Epidermal melanocyte (primary cell): Measurements from ENCODE around the gene IL23R.

Experiments used
- DNase-seq: peaks from one replicate; pipeline ENCODE4 v3.0.0; 2011; ENCODE audit warnings: low spot score; ENCODE audit not compliant: insufficient read length

IL23R gene

GRCh38 chr1:67239738-67240137 lies 73.5 kb downstream of the IL23R start:
- no peak for DNase-seq

GRCh38 chr1:67241200-67241746 lies 75.0 kb downstream of the IL23R start:
- DNase-seq: no peak

GRCh38 chr1:67242016-67242415 lies 75.8 kb downstream of the IL23R start:
- no peak for DNase-seq

DNA sequence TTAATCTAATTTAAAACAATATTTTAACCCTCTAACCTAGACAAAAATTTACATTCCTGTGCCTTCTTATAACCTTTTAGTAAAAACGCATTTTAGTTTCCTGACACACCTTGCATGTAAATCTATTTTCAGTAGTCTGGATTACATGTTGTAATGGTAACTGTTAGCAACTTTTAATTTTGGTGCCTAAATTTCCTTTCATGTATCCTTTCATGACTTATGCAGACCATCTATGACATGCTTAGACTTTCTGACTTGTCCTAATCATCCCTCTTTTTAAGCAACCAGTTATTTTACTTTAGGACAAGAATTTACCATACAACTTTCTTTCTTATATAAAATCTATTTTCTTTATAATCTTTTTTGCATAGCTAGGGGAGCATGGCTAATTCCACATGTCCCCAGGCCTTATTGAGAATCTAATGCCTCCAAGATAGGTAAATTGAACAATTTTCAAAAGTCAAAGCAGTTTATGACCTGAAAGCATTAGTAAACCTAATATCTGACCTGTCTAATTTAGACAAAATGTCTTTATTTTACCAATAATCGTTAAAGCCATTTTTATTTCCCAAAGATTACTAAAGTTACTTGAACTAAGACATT lies 83.9 kb downstream of the IL23R start:
- DNase-seq: no peak

DNA sequence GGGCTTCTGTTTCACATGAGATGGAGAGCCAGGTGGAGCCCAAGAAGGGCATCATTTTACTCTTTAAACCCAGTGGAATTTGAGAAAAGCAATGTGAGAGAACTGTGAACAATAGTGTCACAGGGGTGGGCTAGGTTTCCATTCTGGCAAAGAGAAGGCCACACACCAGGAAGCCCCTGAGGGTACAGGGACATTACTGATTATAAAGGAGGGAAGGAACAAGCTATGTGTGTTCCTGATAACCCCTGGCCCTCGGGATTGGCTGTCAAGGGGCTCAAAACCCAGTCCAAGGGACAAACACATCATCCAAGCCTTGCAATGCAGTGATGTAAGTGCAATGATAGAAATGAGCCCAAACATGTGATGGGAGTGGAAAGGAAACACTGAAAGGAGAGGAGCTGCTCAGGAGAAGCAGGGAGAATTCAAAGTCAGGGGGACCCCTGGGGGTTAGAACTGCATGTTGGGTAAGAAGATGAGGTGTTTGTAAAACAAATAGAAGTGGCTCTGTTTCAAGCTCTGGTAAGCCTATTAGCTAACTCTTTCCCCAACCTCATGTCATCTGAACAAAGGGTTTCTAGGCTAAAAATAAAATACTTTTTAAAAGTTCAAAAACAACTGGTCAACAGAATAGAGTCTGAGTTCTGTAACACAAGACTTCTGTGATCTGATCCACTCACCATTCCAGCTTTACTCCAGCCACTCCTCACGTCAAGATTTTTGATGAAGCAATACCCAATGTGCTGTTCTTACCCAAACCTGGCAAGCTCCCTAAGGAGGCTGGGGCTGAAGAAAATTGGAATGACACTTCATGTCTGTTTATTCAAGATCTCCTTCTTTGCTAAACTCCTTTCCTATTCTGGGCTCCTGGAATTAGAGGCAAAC lies 90.3 kb downstream of the IL23R start:
- no peak for DNase-seq

DNA sequence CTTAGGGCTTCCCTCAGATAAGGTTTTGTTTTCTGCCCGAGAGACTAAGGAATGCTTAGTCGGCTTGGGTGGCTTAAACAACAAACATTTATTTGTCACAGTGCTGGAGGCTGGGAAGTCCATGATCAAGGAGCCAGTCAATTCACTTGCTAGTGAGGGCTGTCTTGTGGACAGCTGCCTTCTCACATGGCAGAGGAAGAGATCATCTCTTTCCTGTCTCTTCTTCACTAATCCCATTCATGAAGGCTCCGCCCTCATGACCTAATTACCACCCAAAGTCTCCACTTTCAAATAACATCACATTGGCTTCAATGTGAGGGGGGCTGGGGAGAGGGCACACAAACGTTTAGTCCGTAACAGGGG lies 90.9 kb downstream of the IL23R start:
- no peak for DNase-seq

GRCh38 chr1:67261680-67262079 lies 95.4 kb downstream of the IL23R start:
- no peak for DNase-seq

DNA sequence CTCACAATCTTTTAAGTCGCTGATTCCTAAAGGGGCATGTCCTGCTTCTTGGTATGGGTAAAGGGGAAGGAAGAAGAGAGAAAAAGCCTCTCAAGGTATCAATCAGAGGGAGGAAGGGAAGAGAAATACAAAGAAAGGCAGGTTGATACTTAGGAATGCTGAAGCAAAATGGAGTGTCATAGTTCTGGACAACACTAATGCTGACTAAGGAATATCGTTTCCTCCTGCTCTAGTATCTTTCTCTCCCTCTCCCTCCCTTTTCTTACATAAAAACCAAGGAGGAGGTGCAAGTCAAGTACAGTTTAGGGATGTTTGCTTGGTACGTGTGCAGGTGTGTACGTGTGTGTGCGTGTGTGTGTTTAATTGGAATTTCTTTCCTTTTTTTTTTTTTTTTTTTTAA lies 96.5 kb downstream of the IL23R start:
- no peak for DNase-seq

DNA sequence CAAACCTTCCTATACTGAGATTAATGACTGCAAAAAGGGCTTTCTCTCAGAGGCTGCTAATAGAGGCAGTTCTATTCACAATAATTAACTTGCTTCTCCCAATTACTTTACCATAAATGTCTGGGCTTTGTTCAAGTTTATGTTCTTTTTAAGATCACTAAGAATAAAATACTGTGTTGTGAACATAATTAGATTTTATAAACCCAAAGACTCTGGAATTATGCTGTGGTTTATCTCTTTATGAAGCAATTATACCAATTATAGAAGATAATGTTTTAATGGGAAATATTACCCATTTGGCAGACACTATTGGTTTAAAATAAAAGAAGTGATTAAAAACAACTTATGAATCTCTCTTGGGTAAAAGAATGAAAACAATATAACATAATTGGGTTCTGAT lies 97.9 kb downstream of the IL23R start:
- DNase-seq: no peak

- DNase-seq: no peak
Observed at GRCh38 chr1:67264899-67265298, 98.6 kb downstream of the IL23R start.

DNA sequence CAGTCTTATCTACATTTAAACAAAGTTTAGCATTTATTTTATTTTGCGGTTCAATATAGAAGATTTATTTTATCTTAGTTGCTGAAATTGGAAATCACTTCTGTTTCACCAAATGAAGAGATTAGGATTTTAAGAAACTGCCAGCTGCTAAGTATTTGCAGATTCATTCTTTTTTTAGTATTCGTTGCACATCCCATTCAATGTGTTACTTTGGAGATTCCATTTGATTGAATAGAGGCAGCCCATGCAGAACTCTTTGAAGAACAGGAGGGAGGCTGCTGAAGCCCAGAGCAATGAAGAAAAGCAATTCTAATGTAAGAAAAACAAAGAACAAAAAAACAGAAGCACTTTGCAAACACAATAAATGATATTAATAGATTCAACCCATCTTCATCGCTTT lies 102.8 kb downstream of the IL23R start:
- DNase-seq: no peak

DNA sequence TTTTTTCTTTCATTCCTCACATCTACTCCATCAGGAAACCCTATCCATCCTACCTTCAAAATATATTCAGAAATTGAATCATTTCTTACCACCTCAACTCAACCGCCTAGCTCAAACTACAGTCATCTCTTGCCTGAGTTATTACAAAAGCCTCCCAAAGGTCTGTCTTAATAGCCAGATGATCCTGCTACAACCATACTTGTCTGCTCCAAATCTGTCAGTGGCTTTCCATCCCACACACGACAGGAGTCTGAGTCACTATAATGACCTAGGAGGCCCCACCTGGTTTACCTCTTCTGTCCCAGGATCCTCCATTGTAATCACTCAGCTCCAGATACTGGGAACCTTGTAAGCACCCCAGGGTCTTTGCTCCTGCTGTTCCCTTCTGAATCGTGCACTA lies 104.3 kb downstream of the IL23R start:
- DNase-seq: no peak

DNA sequence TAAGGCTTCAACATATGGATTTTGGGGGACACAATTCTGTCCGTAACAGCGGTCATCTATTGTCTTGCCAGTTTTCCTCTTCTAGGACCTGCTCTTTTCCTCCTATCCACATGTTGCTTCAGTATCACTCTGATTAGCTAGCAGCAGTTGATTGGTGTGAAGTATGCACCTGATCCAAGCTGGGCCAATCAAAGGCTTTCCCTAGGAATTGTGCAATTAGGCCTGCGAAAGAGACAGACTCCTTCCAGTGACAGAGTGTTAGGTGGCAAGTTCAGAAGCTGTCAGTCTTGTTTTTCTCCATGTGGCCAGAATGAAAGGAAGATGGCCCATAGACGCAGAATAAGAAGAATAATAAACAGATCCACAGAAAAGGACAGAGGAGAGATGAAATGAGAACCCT lies 107.3 kb downstream of the IL23R start:
- DNase-seq: no peak

DNA sequence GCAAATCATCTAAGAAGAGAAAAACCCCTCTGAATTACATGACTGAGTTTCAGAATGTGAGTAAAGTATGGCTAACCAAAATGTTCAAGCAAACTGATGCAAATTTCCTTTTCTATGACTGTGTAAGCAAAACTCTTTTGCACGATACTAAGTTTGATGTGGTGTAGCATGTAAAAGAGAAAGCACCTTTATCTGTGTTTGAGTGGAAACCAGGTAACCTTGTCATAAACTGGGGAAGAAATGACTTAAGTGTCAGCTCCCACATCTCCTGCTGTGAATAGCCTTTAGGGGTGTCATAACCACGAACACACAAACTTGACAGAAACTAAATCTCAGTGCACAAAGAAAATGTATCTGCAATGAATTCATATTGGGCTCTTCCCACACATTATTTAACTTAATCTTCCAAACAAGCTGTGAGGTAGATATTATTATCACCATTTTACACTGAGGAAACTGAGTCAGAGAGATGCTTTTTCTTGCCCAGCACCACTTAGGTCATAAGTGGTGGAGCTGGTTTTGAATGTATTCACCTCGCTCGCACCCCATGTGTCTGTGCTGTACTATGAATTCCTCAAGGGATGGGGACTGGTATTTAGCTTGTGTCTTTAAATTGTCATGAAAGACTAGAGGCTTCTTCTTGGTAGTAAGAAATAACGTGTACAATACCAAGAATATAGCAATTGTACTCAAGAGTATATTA lies 108.5 kb downstream of the IL23R start:
- no peak for DNase-seq

DNA sequence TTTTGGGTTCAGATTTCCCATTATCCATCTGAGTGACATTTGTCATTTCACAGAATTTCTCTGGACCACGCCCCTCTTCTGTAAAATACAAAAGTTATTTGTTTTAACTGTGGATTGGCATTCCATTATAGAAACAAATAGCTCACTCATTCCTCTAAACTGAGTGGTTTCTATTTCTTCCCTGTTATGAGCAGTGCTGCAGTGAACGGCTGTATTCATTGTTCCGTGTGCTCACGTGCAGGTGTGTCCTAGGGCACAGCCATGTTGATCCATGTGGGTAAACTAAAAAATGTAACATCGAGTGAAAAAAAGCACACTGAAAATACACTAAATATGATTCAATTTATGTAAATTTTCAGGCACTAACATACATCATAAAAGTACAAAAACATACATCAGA lies 114.4 kb downstream of the IL23R start:
- no peak for DNase-seq

- no peak for DNase-seq
Observed at GRCh38 chr1:67281244-67281643, 115.0 kb downstream of the IL23R start.

- no peak for DNase-seq
Observed at GRCh38 chr1:67285780-67286488, 119.7 kb downstream of the IL23R start.

GRCh38 chr1:67290236-67290635 lies 124.0 kb downstream of the IL23R start:
- DNase-seq: no peak

GRCh38 chr1:67294836-67295617 lies 128.8 kb downstream of the IL23R start:
- no peak for DNase-seq

- DNase-seq: no peak
Observed at GRCh38 chr1:67298762-67299161, 132.5 kb downstream of the IL23R start.

- DNase-seq: no peak
Observed at GRCh38 chr1:67299296-67299695, 133.0 kb downstream of the IL23R start.
